EL (cell line): ENCODE data around the gene KNDC1.
"Not testable (repeated sequence)": the region's sequence is repeated elsewhere in the genome, so short reads cannot be mapped to it uniquely, and the experiment has no call there.

Source experiments
- DNase-seq: peaks from one replicate; pipeline ENCODE4 v3.0.0-alpha.2; 2016

KNDC1 gene

GRCh38 chr10:133162910-133163856, 3.2 kb downstream of the KNDC1 start:
- DNase-seq = no peak

- DNase-seq = no peak
Measured at GRCh38 chr10:133163889-133164815, 4.1 kb downstream of the KNDC1 start.

- DNase-seq = no peak
Measured at GRCh38 chr10:133164816-133165555, 5.0 kb downstream of the KNDC1 start.

- no peak for DNase-seq
Measured at GRCh38 chr10:133165556-133166503, 5.8 kb downstream of the KNDC1 start.

GRCh38 chr10:133166504-133166827, 6.4 kb downstream of the KNDC1 start:
- DNase-seq = no peak

- no peak for DNase-seq
Measured at GRCh38 chr10:133166828-133167692, 7.0 kb downstream of the KNDC1 start.

GRCh38 chr10:133167693-133168616, 7.9 kb downstream of the KNDC1 start:
- no peak for DNase-seq

- DNase-seq = no peak
Measured at GRCh38 chr10:133168617-133169031, 8.6 kb downstream of the KNDC1 start.

- DNase-seq = no peak
Measured at GRCh38 chr10:133169173-133169947, 9.3 kb downstream of the KNDC1 start.

- DNase-seq = no peak
Measured at GRCh38 chr10:133170092-133170491, 10.1 kb downstream of the KNDC1 start.

- DNase-seq = no peak
Measured at GRCh38 chr10:133173860-133174640, 14.0 kb downstream of the KNDC1 start.

- DNase-seq = no peak
Measured at GRCh38 chr10:133174689-133175263, 14.8 kb downstream of the KNDC1 start.

- DNase-seq = not testable (repeated sequence)
Measured at GRCh38 chr10:133175624-133176023, 15.6 kb downstream of the KNDC1 start.

GRCh38 chr10:133176546-133176945, 16.5 kb downstream of the KNDC1 start:
- DNase-seq = no peak

GRCh38 chr10:133177380-133178157, 17.6 kb downstream of the KNDC1 start:
- no peak for DNase-seq

- DNase-seq = no peak
Measured at GRCh38 chr10:133178357-133179127, 18.5 kb downstream of the KNDC1 start.
